K562 (cell line): ENCODE results near the gene TMEM181.

Experiments
- ILK ChIP-seq: fragments of 450-650 bp; IDR thresholded peaks from 2 replicates; pipeline ENCODE4 v1.6.1; 2016; ENCODE audit warnings: missing genetic modification characterization, low read depth, mild to moderate bottlenecking, missing compliant biosample characterization, moderate library complexity, borderline replicate concordance
- KDM5B ChIP-seq: fragments of 200-600 bp; sonication (generic); IDR thresholded peaks from 2 replicates; pipeline ENCODE4 v1.6.1; 2012; ENCODE audit warnings: low read depth, mild to moderate bottlenecking, moderate library complexity, low read length, control low read depth, inconsistent platforms; ENCODE audit not compliant: insufficient replicate concordance
- TAF1 ChIP-seq: IDR thresholded peaks from 2 replicates; pipeline ENCODE4 v1.6.1; 2011; ENCODE audit warnings: mild to moderate bottlenecking, low read length, moderate library complexity; ENCODE audit not compliant: insufficient read depth, control insufficient read depth, severe bottlenecking; ENCODE audit errors: extremely low read depth
- ZFP36 ChIP-seq: fragments of 150-350 bp; IDR thresholded peaks from 2 replicates; pipeline ENCODE4 v1.6.1; 2018; ENCODE audit warnings: low read length, low read depth; ENCODE audit not compliant: partially characterized antibody
- TF ChIP-seq, protein P1 (sequence below), 3 experiments: IDR thresholded peaks in 2 of 3; conservative IDR thresholded peaks in 1 of 3; 2 replicates each; pipeline ENCODE4 v1.5.1; 2011 to 2012; ENCODE audit warnings: low read length in 3 of 3, mild to moderate bottlenecking in 3 of 3, control low read depth in 2 of 3, improper control_type of control experiment in 1 of 3, inconsistent platforms in 1 of 3, low read depth in 1 of 3, mixed read lengths in 1 of 3, moderate library complexity in 1 of 3; ENCODE audit not compliant: insufficient read depth in 2 of 3
- TF ChIP-seq, protein P2 (sequence below): fragments of 250-450 bp; sonication (Bioruptor Pico); IDR thresholded peaks from 2 replicates; pipeline ENCODE4 v1.5.1; 2021; ENCODE audit warnings: mild to moderate bottlenecking

DNA sequence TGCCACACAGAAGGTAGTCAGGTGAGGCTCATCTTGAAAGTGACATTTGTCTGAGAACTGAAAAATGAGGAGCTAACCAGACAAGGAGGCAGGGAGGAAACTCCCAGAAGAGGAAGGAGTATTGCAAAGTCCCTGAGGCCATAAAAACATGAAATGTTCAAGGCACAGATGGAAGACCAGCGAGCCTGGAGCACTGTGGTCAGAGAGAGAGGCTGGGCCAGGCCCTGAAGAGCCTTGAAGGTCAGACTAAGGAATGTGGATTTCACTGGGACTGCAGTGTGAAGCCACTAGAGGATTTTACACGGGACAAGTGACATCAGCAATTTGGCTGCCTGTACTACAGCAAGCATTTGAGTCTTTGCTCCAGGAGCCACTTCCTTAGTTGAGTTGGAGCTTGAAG is 21.1 kb upstream of the TMEM181 start:
- TF ChIP-seq KDM5B = no peak
- no peak for TF ChIP-seq ZFP36
- no peak for TF ChIP-seq ILK (tag)
- TF ChIP-seq, protein P1, sequence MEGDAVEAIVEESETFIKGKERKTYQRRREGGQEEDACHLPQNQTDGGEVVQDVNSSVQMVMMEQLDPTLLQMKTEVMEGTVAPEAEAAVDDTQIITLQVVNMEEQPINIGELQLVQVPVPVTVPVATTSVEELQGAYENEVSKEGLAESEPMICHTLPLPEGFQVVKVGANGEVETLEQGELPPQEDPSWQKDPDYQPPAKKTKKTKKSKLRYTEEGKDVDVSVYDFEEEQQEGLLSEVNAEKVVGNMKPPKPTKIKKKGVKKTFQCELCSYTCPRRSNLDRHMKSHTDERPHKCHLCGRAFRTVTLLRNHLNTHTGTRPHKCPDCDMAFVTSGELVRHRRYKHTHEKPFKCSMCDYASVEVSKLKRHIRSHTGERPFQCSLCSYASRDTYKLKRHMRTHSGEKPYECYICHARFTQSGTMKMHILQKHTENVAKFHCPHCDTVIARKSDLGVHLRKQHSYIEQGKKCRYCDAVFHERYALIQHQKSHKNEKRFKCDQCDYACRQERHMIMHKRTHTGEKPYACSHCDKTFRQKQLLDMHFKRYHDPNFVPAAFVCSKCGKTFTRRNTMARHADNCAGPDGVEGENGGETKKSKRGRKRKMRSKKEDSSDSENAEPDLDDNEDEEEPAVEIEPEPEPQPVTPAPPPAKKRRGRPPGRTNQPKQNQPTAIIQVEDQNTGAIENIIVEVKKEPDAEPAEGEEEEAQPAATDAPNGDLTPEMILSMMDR (IDR thresholded peaks at IDR 0.05 in 2 of 3, conservative IDR thresholded peaks at IDR 0.05 in 1 of 3; ENCODE audit: insufficient read depth in 2 of 3, low read depth in 1 of 3, low read length in 3 of 3) = no peak
- TF ChIP-seq, protein P2, sequence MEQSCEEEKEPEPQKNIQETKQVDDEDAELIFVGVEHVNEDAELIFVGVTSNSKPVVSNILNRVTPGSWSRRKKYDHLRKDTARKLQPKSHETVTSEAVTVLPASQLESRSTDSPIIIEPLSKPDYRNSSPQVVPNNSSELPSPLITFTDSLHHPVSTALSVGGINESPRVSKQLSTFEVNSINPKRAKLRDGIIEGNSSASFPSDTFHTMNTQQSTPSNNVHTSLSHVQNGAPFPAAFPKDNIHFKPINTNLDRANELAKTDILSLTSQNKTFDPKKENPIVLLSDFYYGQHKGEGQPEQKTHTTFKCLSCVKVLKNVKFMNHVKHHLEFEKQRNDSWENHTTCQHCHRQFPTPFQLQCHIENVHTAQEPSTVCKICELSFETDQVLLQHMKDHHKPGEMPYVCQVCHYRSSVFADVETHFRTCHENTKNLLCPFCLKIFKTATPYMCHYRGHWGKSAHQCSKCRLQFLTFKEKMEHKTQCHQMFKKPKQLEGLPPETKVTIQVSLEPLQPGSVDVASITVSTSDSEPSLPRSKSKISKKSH (CRISPR knock-in tag) = no peak
- no peak for TF ChIP-seq TAF1
